Pancreas (tissue), 10 donors: Measurements from ENCODE around the gene HMGCS2. TPM values are rescaled to one million over a fixed set of nuclear protein-coding genes. Genes with fewer than 3 reads are reported as not detected.

ENCODE experiments used
- ATAC-seq, 4 donors: fragments of 200-7000 bp; cut with Tn5 transposase; one replicate each; pipeline versions ENCODE4 v1.8.0 to v1.9.1; 2020; ENCODE audit warnings: mild to moderate bottlenecking in 4 of 4, moderate library complexity in 4 of 4
- DNase-seq, 6 donors: peaks; one replicate each; pipeline ENCODE4 v3.0.0-alpha.2; 2020
- FAIRE-seq: peaks from 2 replicates; lab custom pipeline; 2012; peaks lifted over from hg19 to GRCh38; lab: Jason Lieb, UNC
- H3K27ac ChIP-seq, 4 donors: fragments of 200-600 bp; sonication (generic); 1 replicate in 3 of 4; 2 replicates in 1 of 4; pipeline versions ENCODE4 v1.5.0 to v1.8.0; 2020
- H3K27me3 ChIP-seq, 4 donors: fragments of 200-600 bp; one replicate each; pipeline ENCODE4 v1.8.0; 2021
- H3K36me3 ChIP-seq, 3 donors: fragments of 200-600 bp; sonication (generic) in 1 of 3; one replicate each; pipeline versions ENCODE4 v1.5.0 to v1.8.0; 2020 to 2021
- H3K4me1 ChIP-seq, 3 donors: fragments of 200-600 bp; one replicate each; pipeline ENCODE4 v1.8.0; 2021
- H3K4me3 ChIP-seq, 4 donors: fragments of 200-600 bp; sonication (generic) in 2 of 4; one replicate each; pipeline versions ENCODE4 v1.5.0 to v1.8.0; 2020 to 2021
- H3K9me3 ChIP-seq, 4 donors: fragments of 200-600 bp; one replicate each; pipeline ENCODE4 v1.8.0; 2021
- WGBS, 2 donors: extraction: QIAGEN DNeasy Blood & Tissue Kit; methylation state at CpG; one replicate each; pipeline ENCODE4 v1.1.7; 2013; 5-methylcytosine and 5-hydroxymethylcytosine counted together
- intact Hi-C, 3 donors: fragments of 100-400 bp; cut with DNase I; formaldehyde crosslinking; loops; one replicate each; pipeline versions ENCODE4 v1.11.1 to v1.14.2; 2022
- polyA plus RNA-seq, 2 donors: library from polyadenylated mRNA; stranded (reverse); fragments of 200-250 nt; gene quantifications; one replicate each; pipeline ENCODE4 v1.2.3, GENCODE V29; 2013
- total RNA-seq, 6 donors: library from RNA; stranded (reverse); fragmentation: NEBNext Ultra II Directional in 4 of 6; extraction: Animal tissue kit (Norgen Biotek cat#: 25700) in 4 of 6; gene quantifications; one replicate each; pipeline versions ENCODE4 v1.2.1 to v1.2.4, GENCODE V29; 2021 to 2023
- TF ChIP-seq, protein P1 (sequence below), 4 donors: fragments of 200-600 bp; sonication (generic) in 3 of 4; IDR thresholded peaks; one replicate each; pipeline versions ENCODE4 v1.5.0 to v1.8.0; 2021; ENCODE audit warnings: antibody characterized with exemption in 4 of 4
- donor health status: healthy with polysubstance abuse.
- donor health status: DM: no; HTN: no; CAD: no; lungs with moderate emphysema.
- donor health status: DM: no; HTN: no; CAD: no.
- donor health status: control.
- donor health status: control.
- donor health status: Bipolar disorder and iron deficiency.
- donor health status: DM: yes; HTN: yes; CAD: no.
- donor health status: DM: no; HTN: no; CAD: no.
- donor health status: DM: no; HTN: no; CAD: no.
- donor health status: DM: yes; HTN: yes; CAD: no.

Gene HMGCS2
- total and polyA plus RNA-seq, 8 donors: 0.23 to 32.2 (median 0.66) TPM; not detected in 2

- no peak for DNase-seq
- no peaks in the 10 kb centered on the region for H3K36me3 ChIP-seq
- H3K4me3 ChIP-seq: no peak overlapping the region
- 93 to 94% methylated on average over 1 of the region's 1 CpG for WGBS, 2 donors
- TF ChIP-seq, protein P1, sequence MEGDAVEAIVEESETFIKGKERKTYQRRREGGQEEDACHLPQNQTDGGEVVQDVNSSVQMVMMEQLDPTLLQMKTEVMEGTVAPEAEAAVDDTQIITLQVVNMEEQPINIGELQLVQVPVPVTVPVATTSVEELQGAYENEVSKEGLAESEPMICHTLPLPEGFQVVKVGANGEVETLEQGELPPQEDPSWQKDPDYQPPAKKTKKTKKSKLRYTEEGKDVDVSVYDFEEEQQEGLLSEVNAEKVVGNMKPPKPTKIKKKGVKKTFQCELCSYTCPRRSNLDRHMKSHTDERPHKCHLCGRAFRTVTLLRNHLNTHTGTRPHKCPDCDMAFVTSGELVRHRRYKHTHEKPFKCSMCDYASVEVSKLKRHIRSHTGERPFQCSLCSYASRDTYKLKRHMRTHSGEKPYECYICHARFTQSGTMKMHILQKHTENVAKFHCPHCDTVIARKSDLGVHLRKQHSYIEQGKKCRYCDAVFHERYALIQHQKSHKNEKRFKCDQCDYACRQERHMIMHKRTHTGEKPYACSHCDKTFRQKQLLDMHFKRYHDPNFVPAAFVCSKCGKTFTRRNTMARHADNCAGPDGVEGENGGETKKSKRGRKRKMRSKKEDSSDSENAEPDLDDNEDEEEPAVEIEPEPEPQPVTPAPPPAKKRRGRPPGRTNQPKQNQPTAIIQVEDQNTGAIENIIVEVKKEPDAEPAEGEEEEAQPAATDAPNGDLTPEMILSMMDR (IDR thresholded peaks at IDR 0.05): no peak
- H3K27ac ChIP-seq: no peak overlapping the region
- intact Hi-C loops: no loop called here
- no peak for ATAC-seq
- no peak for FAIRE-seq
- H3K9me3 ChIP-seq: no peaks in the 10 kb centered on the region
- H3K4me1 ChIP-seq: no peaks in the 10 kb centered on the region
- H3K27me3 ChIP-seq: no peaks in the 10 kb centered on the region
Observed at GRCh38 chr1:119814288-119814687, 45.6 kb upstream of the HMGCS2 start.

DNA sequence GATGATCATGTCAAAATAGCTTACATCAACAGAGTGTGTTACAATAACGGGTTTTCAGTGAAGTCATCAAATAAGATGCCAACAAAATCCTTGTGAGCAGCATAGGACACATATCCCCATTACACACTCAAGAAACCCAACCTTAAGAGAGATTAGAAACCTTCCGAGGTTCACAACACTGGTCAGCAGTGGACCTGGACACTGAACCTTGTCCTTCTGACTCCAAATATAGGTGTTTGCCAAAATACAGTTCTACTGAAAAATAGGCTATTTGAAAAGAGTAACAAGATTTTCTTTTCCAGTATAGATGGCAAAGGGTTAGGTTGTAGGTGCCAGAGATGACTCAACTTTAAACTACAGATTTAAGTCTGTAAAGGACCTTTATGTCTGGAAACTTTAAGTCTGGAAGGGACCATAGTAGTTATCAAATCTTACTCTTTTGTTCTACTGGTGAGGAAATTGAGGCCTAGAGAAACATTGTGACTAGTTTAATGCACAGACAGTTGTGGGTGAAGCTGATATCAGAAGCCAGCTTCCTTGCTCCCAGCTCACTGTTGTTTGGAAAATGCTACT is 43.4 kb upstream of the HMGCS2 start:
- TF ChIP-seq, protein P1 (IDR thresholded peaks at IDR 0.05): no peak
- no peaks in the 10 kb centered on the region for H3K36me3 ChIP-seq
- DNase-seq (no peak), FAIRE-seq (no peak), ATAC-seq (no peak)
- WGBS, 2 donors: 72 to 81% methylated on average over 2 of the region's 2 CpGs
- no peak overlapping the region for H3K4me3 ChIP-seq
- no peaks in the 10 kb centered on the region for H3K4me1 ChIP-seq
- intact Hi-C loops: no loop called here
- no peak overlapping the region for H3K27ac ChIP-seq
- H3K27me3 ChIP-seq: no peaks in the 10 kb centered on the region
- no peaks in the 10 kb centered on the region for H3K9me3 ChIP-seq

DNA sequence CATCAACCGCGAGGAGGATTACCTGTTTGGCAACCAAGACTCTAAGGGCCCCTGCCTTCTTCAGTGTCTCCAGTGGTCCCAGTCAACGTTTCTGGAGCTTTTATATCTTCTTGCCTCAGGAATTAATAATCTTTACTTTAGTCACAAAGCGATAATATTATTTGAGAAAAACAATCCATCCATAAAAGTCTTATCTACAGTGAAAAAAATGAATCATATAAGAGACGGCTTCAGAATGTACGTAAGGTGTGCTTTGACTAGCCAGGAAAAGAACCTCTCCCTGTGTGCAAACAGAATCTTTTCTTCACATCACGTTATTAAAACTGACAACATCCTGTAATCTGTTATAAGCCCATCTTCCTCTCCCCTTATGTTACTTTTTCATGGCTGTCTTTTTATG is 42.7 kb upstream of the HMGCS2 start, which contains the start of gene REG4:
REG4 (minus strand) TSS at position 74 of the 400 bp plus-strand sequence. CDS start 2,691 bp downstream, outside the sequence.
- H3K4me1 ChIP-seq: no peaks in the 10 kb centered on the region
- H3K27ac ChIP-seq: no peak within 1 kb of the TSS
- ATAC-seq (no peak), DNase-seq (no peak), FAIRE-seq (no peak)
- H3K9me3 ChIP-seq: no peaks in the 10 kb centered on the region
- intact Hi-C loops: no loop called here
- no peaks in the 10 kb centered on the region for H3K27me3 ChIP-seq
- no peak within 1 kb of the TSS for H3K4me3 ChIP-seq
- H3K36me3 ChIP-seq: no peaks in the 10 kb centered on the region
- TF ChIP-seq, protein P1 (IDR thresholded peaks at IDR 0.05): no peak
- 74 to 76% methylated on average over 7 of the region's 7 CpGs for WGBS, 2 donors

DNA sequence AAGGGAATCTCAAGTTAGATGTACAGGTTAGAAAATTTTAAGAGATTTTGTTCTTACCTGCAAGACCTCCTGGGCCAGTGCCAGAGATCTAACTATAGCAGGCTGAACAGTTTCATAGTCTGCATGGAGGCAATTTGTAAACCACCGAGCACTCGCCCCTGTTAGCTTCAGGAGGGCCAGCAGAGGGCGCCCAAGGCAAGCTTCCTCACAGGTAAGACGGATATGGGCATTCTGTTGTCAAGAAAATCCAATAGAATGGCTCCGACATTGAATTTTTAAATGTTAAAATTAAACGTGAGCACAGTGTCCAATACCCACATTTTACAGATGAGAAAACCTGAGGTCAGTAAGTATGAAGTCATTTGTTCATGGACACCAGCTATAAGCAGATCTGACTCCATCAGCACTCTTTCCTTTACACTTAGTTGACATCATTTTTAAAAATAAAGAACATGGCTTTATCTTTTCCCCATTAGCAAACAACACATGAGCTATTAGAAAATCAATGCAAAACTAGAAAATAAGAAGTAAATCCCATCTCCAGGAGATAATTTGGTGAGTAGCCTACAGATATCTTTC is 40.4 kb upstream of the HMGCS2 start:
- no peaks in the 10 kb centered on the region for H3K36me3 ChIP-seq
- intact Hi-C loops: no loop called here
- H3K27ac ChIP-seq: no peak overlapping the region
- FAIRE-seq: no peak
- no peaks in the 10 kb centered on the region for H3K4me1 ChIP-seq
- peak; percentile 60 to 89 (median 80) for DNase-seq
- H3K9me3 ChIP-seq: no peaks in the 10 kb centered on the region
- TF ChIP-seq, protein P1 (IDR thresholded peaks at IDR 0.05): peak; percentile 81 to 85 (median 83)
- 0% methylated on average over 6 of the region's 6 CpGs for WGBS, 2 donors
- ATAC-seq: peak; percentile 95 to 100 (median 97)
- H3K27me3 ChIP-seq: no peaks in the 10 kb centered on the region
- no peak overlapping the region for H3K4me3 ChIP-seq

- no peaks in the 10 kb centered on the region for H3K36me3 ChIP-seq
- H3K27ac ChIP-seq: no peak overlapping the region
- H3K9me3 ChIP-seq: no peaks in the 10 kb centered on the region
- WGBS, 2 donors: 46 to 48% methylated on average over 3 of the region's 3 CpGs
- FAIRE-seq: no peak
- no peak overlapping the region for H3K4me3 ChIP-seq
- DNase-seq: no peak
- no peaks in the 10 kb centered on the region for H3K4me1 ChIP-seq
- peak in 3 of 4 donors; percentile 9 to 23 (median 22) for ATAC-seq
- H3K27me3 ChIP-seq: no peaks in the 10 kb centered on the region
- TF ChIP-seq, protein P1 (IDR thresholded peaks at IDR 0.05): no peak
- intact Hi-C loops: no loop called here
Observed at GRCh38 chr1:119808491-119808890, 39.8 kb upstream of the HMGCS2 start.
